HEK293 (cell line): Measurements from ENCODE around the gene EXD1.
A peak's percentile ranks its signal among the peaks of the same experiment; 100 is the strongest.

ENCODE experiments used
- CTCF ChIA-PET: fragments of 350-600 bp; formaldehyde crosslinking; extraction: SDS; loops from one replicate; lab custom pipeline; 2021; ENCODE audit warnings: antibody characterized with exemption; lab: Yijun Ruan, JAX
- POLR2A ChIA-PET: fragments of 300-600 bp; formaldehyde crosslinking; extraction: SDS; loops from one replicate; lab custom pipeline; 2020; ENCODE audit warnings: antibody characterized with exemption, inconsistent platforms; lab: Yijun Ruan, JAX
- H3K27ac ChIP-seq: fragments of 200-500 bp; sonication (Bioruptor generic); 2 replicates; pipeline ENCODE4 v1.5.1; 2014; ENCODE audit warnings: low read depth, low read length, control low read depth, inconsistent platforms; ENCODE audit errors: extremely low read depth
- H3K36me3 ChIP-seq, 2 experiments: fragments of 200-500 bp in 1 of 2; sonication (Bioruptor generic) in 1 of 2; 1 replicate in 1 of 2; 2 replicates in 1 of 2; pipeline ENCODE4 v1.5.1; 2014 to 2017; ENCODE audit warnings: inconsistent platforms in 2 of 2, low read length in 2 of 2; ENCODE audit not compliant: control insufficient read depth in 2 of 2, insufficient read depth in 1 of 2
- H3K4me1 ChIP-seq: fragments of 200-500 bp; sonication (Bioruptor generic); 2 replicates; pipeline ENCODE4 v1.5.1; 2014; ENCODE audit warnings: mild to moderate bottlenecking, low read length, inconsistent platforms; ENCODE audit not compliant: control insufficient read depth, insufficient read depth
- H3K4me3 ChIP-seq: 2 replicates; pipeline ENCODE4 v1.5.1; 2011; ENCODE audit warnings: low read depth, mild to moderate bottlenecking, control low read depth, low read length, moderate library complexity
- H3K9me3 ChIP-seq: fragments of 200-500 bp; sonication (Bioruptor generic); 2 replicates; pipeline ENCODE4 v1.5.1; 2014; ENCODE audit warnings: low read depth, low read length, inconsistent platforms; ENCODE audit not compliant: control insufficient read depth, insufficient read depth
- BCL11B ChIP-seq: fragments of 450-650 bp; formaldehyde crosslinking; IDR thresholded peaks from 2 replicates; pipeline ENCODE4 v1.5.1; 2016; ENCODE audit warnings: low read depth, missing biosample characterization, missing genetic modification characterization
- FEZF1 ChIP-seq: fragments of 450-650 bp; formaldehyde crosslinking; IDR thresholded peaks from 2 replicates; pipeline ENCODE4 v1.5.1; 2016; ENCODE audit warnings: missing biosample characterization, missing genetic modification characterization
- GLI2 ChIP-seq: fragments of 450-650 bp; formaldehyde crosslinking; IDR thresholded peaks from 2 replicates; pipeline ENCODE4; 2017; ENCODE audit warnings: missing biosample characterization, missing genetic modification characterization, low read depth, borderline replicate concordance
- HIC1 ChIP-seq: fragments of 450-650 bp; formaldehyde crosslinking; IDR thresholded peaks from 2 replicates; pipeline ENCODE4 v1.5.1; 2016; ENCODE audit warnings: missing biosample characterization, missing genetic modification characterization
- HOXD13 ChIP-seq: sonication (generic); formaldehyde crosslinking; IDR thresholded peaks from 2 replicates; pipeline ENCODE4 v1.8.0; 2022; ENCODE audit warnings: missing genetic modification reagents, borderline replicate concordance
- KLF16 ChIP-seq: fragments of 450-650 bp; formaldehyde crosslinking; IDR thresholded peaks from 2 replicates; pipeline ENCODE4 v1.5.1; 2017; ENCODE audit warnings: missing biosample characterization, missing genetic modification characterization
- KLF17 ChIP-seq: fragments of 450-650 bp; formaldehyde crosslinking; IDR thresholded peaks from 2 replicates; pipeline ENCODE4 v1.5.1; 2016; ENCODE audit warnings: missing biosample characterization, missing genetic modification characterization
- KLF7 ChIP-seq: fragments of 450-650 bp; formaldehyde crosslinking; IDR thresholded peaks from 2 replicates; pipeline ENCODE4 v1.5.1; 2016; ENCODE audit warnings: missing biosample characterization, missing genetic modification characterization, borderline replicate concordance
- SP7 ChIP-seq: fragments of 450-650 bp; formaldehyde crosslinking; IDR thresholded peaks from 2 replicates; pipeline ENCODE4 v1.5.1; 2016; ENCODE audit warnings: missing biosample characterization, missing genetic modification characterization
- ZBTB20 ChIP-seq: fragments of 450-650 bp; formaldehyde crosslinking; IDR thresholded peaks from 2 replicates; pipeline ENCODE4 v1.5.1; 2016; ENCODE audit warnings: missing biosample characterization, missing genetic modification characterization
- ZBTB26 ChIP-seq: fragments of 450-650 bp; formaldehyde crosslinking; optimal IDR thresholded peaks from 2 replicates; pipeline ENCODE3; 2016; ENCODE audit warnings: missing biosample characterization, mild to moderate bottlenecking, missing genetic modification characterization
- ZBTB48 ChIP-seq: fragments of 450-650 bp; formaldehyde crosslinking; IDR thresholded peaks from 2 replicates; pipeline ENCODE4 v1.5.1; 2016; ENCODE audit warnings: missing biosample characterization, missing genetic modification characterization
- ZEB2 ChIP-seq: fragments of 450-650 bp; formaldehyde crosslinking; IDR thresholded peaks from 2 replicates; pipeline ENCODE4 v1.5.1; 2016; ENCODE audit warnings: missing biosample characterization, missing genetic modification characterization
- ZFHX2 ChIP-seq: fragments of 450-650 bp; formaldehyde crosslinking; conservative IDR thresholded peaks from 2 replicates; pipeline ENCODE4 v1.5.1; 2016; ENCODE audit warnings: missing biosample characterization, missing genetic modification characterization
- ZIC2 ChIP-seq: fragments of 450-650 bp; formaldehyde crosslinking; IDR thresholded peaks from 2 replicates; pipeline ENCODE4 v1.5.1; 2016; ENCODE audit warnings: missing biosample characterization, missing genetic modification characterization
- ZNF138 ChIP-seq: fragments of 450-650 bp; formaldehyde crosslinking; IDR thresholded peaks from 2 replicates; pipeline ENCODE4 v1.5.1; 2016; ENCODE audit warnings: missing biosample characterization, missing genetic modification characterization, borderline replicate concordance
- ZNF175 ChIP-seq: fragments of 450-650 bp; formaldehyde crosslinking; IDR thresholded peaks from 2 replicates; pipeline ENCODE4 v1.5.1; 2016; ENCODE audit warnings: missing biosample characterization, missing genetic modification characterization
- ZNF24 ChIP-seq: fragments of 450-650 bp; formaldehyde crosslinking; IDR thresholded peaks from 2 replicates; pipeline ENCODE4 v1.5.1; 2016; ENCODE audit warnings: missing biosample characterization, missing genetic modification characterization
- ZNF366 ChIP-seq: fragments of 450-650 bp; formaldehyde crosslinking; conservative IDR thresholded peaks from 2 replicates; pipeline ENCODE4 v1.5.1; 2016; ENCODE audit warnings: missing biosample characterization, missing genetic modification characterization
- ZNF394 ChIP-seq: fragments of 450-650 bp; formaldehyde crosslinking; IDR thresholded peaks from 2 replicates; pipeline ENCODE4 v1.5.1; 2016; ENCODE audit warnings: missing biosample characterization, missing genetic modification characterization, mild to moderate bottlenecking, moderate library complexity, borderline replicate concordance
- ZNF501 ChIP-seq: fragments of 450-650 bp; formaldehyde crosslinking; IDR thresholded peaks from 2 replicates; pipeline ENCODE4 v1.5.1; 2016; ENCODE audit warnings: missing biosample characterization, missing genetic modification characterization
- ZNF514 ChIP-seq: fragments of 450-650 bp; formaldehyde crosslinking; IDR thresholded peaks from 2 replicates; pipeline ENCODE4 v1.5.1; 2016; ENCODE audit warnings: missing biosample characterization, missing genetic modification characterization
- ZNF585B ChIP-seq: fragments of 450-650 bp; formaldehyde crosslinking; IDR thresholded peaks from 2 replicates; pipeline ENCODE4 v1.5.1; 2016; ENCODE audit warnings: missing biosample characterization, missing genetic modification characterization
- ZNF600 ChIP-seq: fragments of 450-650 bp; formaldehyde crosslinking; IDR thresholded peaks from 2 replicates; pipeline ENCODE4 v1.5.1; 2016; ENCODE audit warnings: missing biosample characterization, missing genetic modification characterization
- ZNF660 ChIP-seq: fragments of 450-650 bp; IDR thresholded peaks from 2 replicates; pipeline ENCODE4 v1.5.1; 2018; ENCODE audit warnings: missing biosample characterization, mild to moderate bottlenecking, missing genetic modification characterization
- ZNF692 ChIP-seq: fragments of 450-650 bp; formaldehyde crosslinking; IDR thresholded peaks from 2 replicates; pipeline ENCODE4 v1.5.1; 2016; ENCODE audit warnings: missing biosample characterization, missing genetic modification characterization
- ZNF704 ChIP-seq: fragments of 450-650 bp; formaldehyde crosslinking; IDR thresholded peaks from 2 replicates; pipeline ENCODE4 v1.5.1; 2016; ENCODE audit warnings: missing biosample characterization, missing genetic modification characterization
- ZNF837 ChIP-seq: fragments of 450-650 bp; formaldehyde crosslinking; IDR thresholded peaks from 2 replicates; pipeline ENCODE4 v1.5.1; 2016; ENCODE audit warnings: missing biosample characterization, missing genetic modification characterization
- ZSCAN5A ChIP-seq: fragments of 450-650 bp; formaldehyde crosslinking; IDR thresholded peaks from 2 replicates; pipeline ENCODE4 v1.5.1; 2016; ENCODE audit warnings: missing biosample characterization, missing genetic modification characterization

EXD1 gene

GRCh38 chr15:41230650-41231421 lies at the start of gene EXD1, which contains the start of gene CHP1:
EXD1 (minus strand) TSS chr15:41230757; CDS start chr15:41226575, 4,182 bp downstream.
CHP1 (plus strand) TSS chr15:41231268; CDS start chr15:41231383, 115 bp downstream.
- Histone ChIP-seq H3K27ac (peak within 1 kb of the TSS; percentile 41; the same call in 1 of the 2 replicates), H3K36me3 (no peaks in the 10 kb centered on the region), H3K4me1 (no peaks in the 10 kb centered on the region), H3K9me3 (no peaks in the 10 kb centered on the region), H3K4me3 (peak within 1 kb of the TSS; percentile 97)
- CTCF ChIA-PET = interaction anchor here (0.6 to 1.9 kb wide), 10 partner anchors 10 to 592 kb away, joined by 3 to 6 read pairs (median 3); no protein-coding TSS in a partner anchor
- POLR2A ChIA-PET = interaction anchor here (0.7 to 1.4 kb wide), 9 partner anchors 11 to 208 kb away, joined by 3 to 13 read pairs (median 4); partner anchors contain the start of genes INO80, NUSAP1 and OIP5
- no peak for TF ChIP-seq ZNF138 (tag by site-specific recombination)
- TF ChIP-seq ZBTB20 = peak; percentile 76; the same call in 1 of the 2 replicates
- TF ChIP-seq ZFHX2 (tag by site-specific recombination) = peak; percentile 58
- no peak for TF ChIP-seq FEZF1 (tag by site-specific recombination)
- TF ChIP-seq ZNF175 (tag by site-specific recombination) = no peak
- TF ChIP-seq KLF7 (tag by site-specific recombination) = peak; percentile 48; the same call in 1 of the 2 replicates
- TF ChIP-seq BCL11B (tag by site-specific recombination) = peak; percentile 87
- TF ChIP-seq ZBTB48 (tag by site-specific recombination) = peak; percentile 92
- peak; percentile 99 for TF ChIP-seq ZEB2
- 0 out of 2 replicates have a peak, but pooled peaks have one; percentile 29 for TF ChIP-seq ZIC2 (tag by site-specific recombination)
- peak; percentile 91; the same call in 1 of the 2 replicates for TF ChIP-seq KLF17 (tag by site-specific recombination)
- peak; percentile 61; the same call in 1 of the 2 replicates for TF ChIP-seq ZNF501
- TF ChIP-seq HIC1 (tag by site-specific recombination) = peak; percentile 99
- 0 out of 2 replicates have a peak, but pooled peaks have one; percentile 48 for TF ChIP-seq ZNF24 (tag by site-specific recombination)
- TF ChIP-seq ZNF366 (tag by site-specific recombination) = peak; percentile 70
- TF ChIP-seq ZNF514 = no peak
- peak; percentile 71 for TF ChIP-seq ZNF600
- no peak for TF ChIP-seq HOXD13
- peak; percentile 87; the same call in 1 of the 2 replicates for TF ChIP-seq ZNF394 (tag by site-specific recombination)
- TF ChIP-seq ZNF692 (tag by site-specific recombination) = peak; percentile 100
- peak; percentile 88 for TF ChIP-seq SP7 (tag by site-specific recombination)
- TF ChIP-seq ZNF660 (tag by site-specific recombination) = peak; percentile 25
- TF ChIP-seq ZBTB26 (tag by site-specific recombination) = peak; percentile 54
- TF ChIP-seq KLF16 = peak; percentile 88
- TF ChIP-seq ZNF704 (tag by site-specific recombination) = no peak
- no peak for TF ChIP-seq ZNF585B
- peak; percentile 88 for TF ChIP-seq ZSCAN5A
- no peak for TF ChIP-seq GLI2 (tag by site-specific recombination)
- no peak for TF ChIP-seq ZNF837 (tag by site-specific recombination)
